GM12872 (cell line): Measurements from ENCODE around the gene PPP1R15B.

ENCODE experiments used
- TF ChIP-seq, protein P1 (sequence below): IDR thresholded peaks from 3 replicates; pipeline ENCODE4 v1.5.1; 2011; ENCODE audit warnings: low read depth, mild to moderate bottlenecking, low read length, moderate library complexity; ENCODE audit not compliant: insufficient read depth

The PPP1R15B gene

DNA sequence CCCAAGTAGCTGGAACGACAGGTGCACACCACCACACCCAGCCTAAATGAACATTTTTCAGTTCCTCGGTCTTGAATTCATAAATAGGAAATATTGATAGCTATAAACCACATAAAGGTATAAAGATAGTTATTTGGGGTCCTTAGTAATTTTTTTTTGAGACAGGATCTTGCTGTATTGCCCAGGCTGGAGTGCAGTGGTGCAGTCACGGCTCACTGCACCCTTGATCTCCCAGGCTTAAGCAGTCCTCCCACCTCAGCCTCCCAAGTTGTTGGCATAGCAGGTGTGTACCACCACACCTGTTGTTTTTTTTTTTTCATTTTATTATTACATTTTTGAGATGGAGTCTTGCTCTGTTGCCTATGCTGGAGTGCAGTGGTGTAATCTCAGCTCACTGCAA is 3.7 kb upstream of the PPP1R15B start:
- TF ChIP-seq, protein P1, sequence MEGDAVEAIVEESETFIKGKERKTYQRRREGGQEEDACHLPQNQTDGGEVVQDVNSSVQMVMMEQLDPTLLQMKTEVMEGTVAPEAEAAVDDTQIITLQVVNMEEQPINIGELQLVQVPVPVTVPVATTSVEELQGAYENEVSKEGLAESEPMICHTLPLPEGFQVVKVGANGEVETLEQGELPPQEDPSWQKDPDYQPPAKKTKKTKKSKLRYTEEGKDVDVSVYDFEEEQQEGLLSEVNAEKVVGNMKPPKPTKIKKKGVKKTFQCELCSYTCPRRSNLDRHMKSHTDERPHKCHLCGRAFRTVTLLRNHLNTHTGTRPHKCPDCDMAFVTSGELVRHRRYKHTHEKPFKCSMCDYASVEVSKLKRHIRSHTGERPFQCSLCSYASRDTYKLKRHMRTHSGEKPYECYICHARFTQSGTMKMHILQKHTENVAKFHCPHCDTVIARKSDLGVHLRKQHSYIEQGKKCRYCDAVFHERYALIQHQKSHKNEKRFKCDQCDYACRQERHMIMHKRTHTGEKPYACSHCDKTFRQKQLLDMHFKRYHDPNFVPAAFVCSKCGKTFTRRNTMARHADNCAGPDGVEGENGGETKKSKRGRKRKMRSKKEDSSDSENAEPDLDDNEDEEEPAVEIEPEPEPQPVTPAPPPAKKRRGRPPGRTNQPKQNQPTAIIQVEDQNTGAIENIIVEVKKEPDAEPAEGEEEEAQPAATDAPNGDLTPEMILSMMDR = no peak

DNA sequence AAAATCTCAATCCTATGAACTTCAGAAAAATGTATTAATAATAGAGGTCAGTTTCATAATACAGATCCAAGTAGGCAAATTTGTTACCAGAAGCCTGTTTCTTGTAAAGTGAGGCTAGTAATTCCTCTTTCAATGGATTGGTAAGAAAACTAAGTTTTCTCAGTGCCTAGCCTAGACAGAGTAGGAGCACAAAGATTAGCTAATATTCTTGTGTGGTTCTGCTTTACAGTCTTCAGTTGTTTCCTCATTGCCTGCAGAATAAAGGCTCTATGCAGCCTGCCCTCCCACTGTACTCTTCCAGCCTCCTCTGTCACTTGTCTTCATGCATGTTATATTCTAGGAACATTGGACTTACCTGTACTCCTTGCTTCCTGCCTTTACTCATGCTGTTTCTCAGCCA is 2.4 kb upstream of the PPP1R15B start:
- TF ChIP-seq, protein P1 = no peak

DNA sequence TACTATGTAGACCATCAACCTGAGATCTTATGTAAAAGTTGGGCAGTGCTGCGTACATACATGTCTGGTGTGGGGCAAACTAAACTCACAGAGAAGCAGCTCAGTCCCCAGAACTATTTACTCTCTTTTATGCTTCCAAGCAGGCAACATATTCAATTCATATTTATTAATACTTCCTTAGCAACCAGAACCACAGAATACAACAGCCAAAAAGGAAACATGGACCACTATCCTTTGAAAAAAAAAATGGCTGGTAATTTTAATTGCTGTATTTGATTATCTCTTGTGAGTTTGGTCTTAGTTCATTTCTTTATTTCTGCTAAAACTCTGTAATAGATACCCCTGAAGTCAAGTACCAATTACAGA is 1.5 kb upstream of the PPP1R15B start:
- TF ChIP-seq, protein P1 = no peak

DNA sequence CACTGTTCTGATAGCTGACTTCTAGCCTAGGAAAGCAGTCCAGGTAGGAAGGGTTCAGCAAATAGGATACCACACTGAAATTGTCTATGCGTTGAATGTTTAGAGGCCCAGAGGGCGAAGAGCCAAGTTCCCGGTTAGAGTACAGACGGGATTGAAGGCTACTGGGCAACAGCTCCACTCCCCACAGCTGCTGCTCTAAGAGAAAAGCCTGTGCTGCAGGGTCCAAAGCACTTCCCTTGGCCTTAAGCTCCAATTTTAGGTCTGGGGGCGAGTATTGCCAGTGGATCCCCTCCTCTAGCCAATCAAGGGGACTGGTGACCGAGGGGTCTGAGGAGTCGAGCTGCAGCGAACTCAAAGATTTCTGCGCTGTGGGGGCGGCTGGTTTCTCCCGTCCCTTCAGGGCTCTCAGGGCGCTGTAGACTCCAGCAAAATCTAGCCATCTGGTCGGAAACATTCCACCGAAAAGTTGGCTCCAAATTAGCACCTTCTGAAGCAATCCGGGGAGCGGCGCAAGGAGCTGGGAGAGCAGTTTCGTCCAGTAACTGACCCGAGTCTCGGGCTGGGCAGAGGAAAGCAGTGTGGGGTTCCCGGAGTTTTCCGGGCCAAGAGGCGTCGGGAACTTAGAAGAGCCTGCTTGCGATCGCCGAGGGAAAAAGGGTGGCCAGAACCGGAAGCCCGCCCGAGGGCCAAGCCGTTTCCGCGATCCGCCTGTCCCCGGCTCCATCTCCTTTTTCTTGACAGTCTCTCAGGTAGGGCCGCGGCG is 748 bp downstream of the PPP1R15B start:
- TF ChIP-seq, protein P1 = no peak

DNA sequence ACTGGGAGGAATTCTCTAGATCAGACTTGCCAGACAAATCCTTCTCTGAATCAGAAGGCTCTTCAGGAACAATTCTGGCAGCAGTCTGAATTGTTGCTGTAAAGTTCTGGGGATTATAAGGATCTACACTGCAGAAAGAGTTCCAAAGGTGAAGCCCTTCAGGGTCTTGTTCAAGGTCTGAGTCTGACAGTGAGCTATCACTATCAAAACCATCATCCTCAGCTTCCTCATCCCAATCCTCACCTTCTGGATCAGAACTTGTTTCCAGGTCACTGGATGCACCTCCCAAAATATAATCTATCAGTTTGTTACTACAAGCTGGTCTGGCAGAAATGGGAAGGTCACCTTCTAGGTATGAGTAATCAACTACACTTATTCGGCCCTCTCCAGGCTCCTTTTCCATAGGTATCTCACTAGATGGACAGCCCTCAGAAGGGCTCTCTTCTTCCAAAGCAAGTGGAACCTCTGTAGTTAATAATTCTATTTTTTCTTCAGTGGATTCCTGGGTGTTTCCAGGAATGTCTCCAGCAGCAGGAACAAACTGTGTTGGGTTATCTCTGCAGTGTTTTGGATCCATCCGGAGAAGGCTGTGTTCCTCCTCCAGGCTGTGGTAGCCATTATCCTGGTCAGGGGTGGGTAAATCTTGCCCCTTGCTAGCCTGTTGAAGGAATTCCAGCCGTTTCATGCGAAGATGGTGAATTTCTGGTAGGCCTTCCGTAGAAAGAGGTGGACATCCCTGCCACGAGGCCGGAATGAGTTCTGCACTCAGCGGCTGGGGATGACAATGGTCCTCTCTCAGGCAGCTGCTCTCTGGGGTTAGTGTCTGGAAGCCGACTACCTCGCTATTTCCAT is 1.6 kb downstream of the PPP1R15B start:
- TF ChIP-seq, protein P1 = no peak

DNA sequence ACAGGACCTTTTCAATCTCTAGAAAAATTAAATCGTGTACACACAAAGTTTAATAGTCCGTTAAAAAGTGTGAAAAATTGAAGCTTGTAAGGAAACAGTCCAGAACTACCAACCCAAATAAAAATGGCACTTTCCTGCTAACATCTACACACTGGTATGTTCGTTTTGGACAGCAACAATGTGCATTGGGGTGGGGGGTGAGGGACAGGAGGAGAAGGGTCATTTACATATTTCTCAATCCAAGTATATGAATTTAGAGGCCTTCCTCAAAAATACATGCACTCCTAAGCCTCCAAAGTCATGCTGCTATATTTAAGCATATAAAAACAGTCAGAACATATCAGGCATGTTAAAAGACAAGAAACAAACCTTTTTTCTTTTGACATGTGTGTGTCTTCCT is 2.5 kb downstream of the PPP1R15B start:
- TF ChIP-seq, protein P1 = no peak

DNA sequence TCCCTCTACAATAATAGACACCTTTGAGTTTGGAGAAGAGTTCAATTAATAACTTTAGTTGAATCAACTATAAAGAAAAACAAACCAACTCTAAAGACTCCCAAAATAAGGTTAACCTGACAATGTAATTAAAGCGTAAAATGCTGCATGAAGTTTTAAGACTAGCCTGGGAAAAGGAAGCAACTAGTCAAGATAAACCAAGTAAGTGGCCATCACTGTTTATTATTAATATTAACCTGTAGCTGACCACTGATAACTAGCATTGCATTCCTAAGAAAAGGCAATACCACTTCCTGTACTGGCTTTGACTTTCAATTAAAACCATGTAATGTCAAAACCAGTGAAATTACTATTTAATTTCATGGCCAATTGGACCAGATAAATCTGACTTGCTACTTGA is 3.0 kb downstream of the PPP1R15B start:
- TF ChIP-seq, protein P1 = no peak
